ENCODE measurements around the gene WNT9A. TPM values are rescaled to one million over a fixed set of nuclear protein-coding genes. Genes with fewer than 3 reads are reported as not detected.

WNT9A gene
- total RNA-seq, 1 donor from 2014 or later: 0.25 TPM

GRCh38 chr1:227942021-227942715 is 5.6 kb downstream of the WNT9A start:
- intact Hi-C loops (cut with micrococcal nuclease): no loop called here

- intact Hi-C loops (cut with micrococcal nuclease): no loop called here
Measured at GRCh38 chr1:227941509-227942020, 6.2 kb downstream of the WNT9A start.

GRCh38 chr1:227940791-227941241 is 6.9 kb downstream of the WNT9A start:
- intact Hi-C loops (cut with micrococcal nuclease): no loop called here

GRCh38 chr1:227939791-227940771 is 7.7 kb downstream of the WNT9A start:
- intact Hi-C loops (cut with micrococcal nuclease): no loop called here

GRCh38 chr1:227938911-227939790 is 8.6 kb downstream of the WNT9A start:
- intact Hi-C loops (cut with micrococcal nuclease): no loop called here

- intact Hi-C loops (cut with micrococcal nuclease): no loop called here
Measured at GRCh38 chr1:227938276-227938675, 9.5 kb downstream of the WNT9A start.

GRCh38 chr1:227937838-227938145 is 9.9 kb downstream of the WNT9A start:
- intact Hi-C loops (cut with micrococcal nuclease): no loop called here

- intact Hi-C loops (cut with micrococcal nuclease): no loop called here
Measured at GRCh38 chr1:227937031-227937837, 10.5 kb downstream of the WNT9A start.

- intact Hi-C loops (cut with micrococcal nuclease): no loop called here
Measured at GRCh38 chr1:227935826-227936225, 11.9 kb downstream of the WNT9A start.

GRCh38 chr1:227934476-227935313 is 13.0 kb downstream of the WNT9A start:
- intact Hi-C loops (cut with micrococcal nuclease): no loop called here

GRCh38 chr1:227929751-227930472 is 17.8 kb downstream of the WNT9A start:
- intact Hi-C loops (cut with micrococcal nuclease): no loop called here

- intact Hi-C loops (cut with micrococcal nuclease): no loop called here
Measured at GRCh38 chr1:227928811-227929375, 18.8 kb downstream of the WNT9A start.

- intact Hi-C loops (cut with micrococcal nuclease): no loop called here
Measured at GRCh38 chr1:227927971-227928741, 19.6 kb downstream of the WNT9A start.

- intact Hi-C loops (cut with micrococcal nuclease): no loop called here
Measured at GRCh38 chr1:227926896-227927885, 20.5 kb downstream of the WNT9A start.

- intact Hi-C loops (cut with micrococcal nuclease): no loop called here
Measured at GRCh38 chr1:227926216-227926791, 21.4 kb downstream of the WNT9A start.

GRCh38 chr1:227925582-227926198 is 22.0 kb downstream of the WNT9A start:
- intact Hi-C loops (cut with micrococcal nuclease): no loop called here
